ENCODE results near the gene PACRG. TPM values are rescaled to one million over a fixed set of nuclear protein-coding genes. Genes with fewer than 3 reads are reported as not detected.

Gene PACRG
- total and polyA plus RNA-seq, 2 of the 8 experiments (the other 6 are each of a cell fraction or from before 2014, with no cell fraction given): 0.44 to 0.54 TPM

DNA sequence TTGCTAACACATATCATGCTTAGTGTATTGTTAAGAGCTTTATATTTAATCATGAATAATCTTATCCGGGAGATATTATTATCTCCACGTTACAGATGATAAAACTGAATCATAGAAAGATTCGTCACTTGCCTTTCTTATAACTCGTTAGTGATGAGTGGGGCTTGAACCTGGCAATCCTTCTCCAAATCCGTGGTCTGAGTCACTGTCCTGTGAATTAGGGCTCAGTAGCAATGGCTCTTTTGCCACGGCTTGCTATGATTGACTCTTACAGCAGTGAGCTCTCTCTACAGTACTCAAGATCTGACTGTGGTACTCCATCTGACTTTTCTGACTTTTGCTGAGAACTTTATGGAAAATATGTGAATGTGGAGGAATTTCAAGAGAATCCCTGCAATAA is 246.9 kb downstream of the PACRG start:
- Histone ChIP-seq H2AK5ac (ENCODE audit: low read depth, low read length) (no peak overlapping the region), H4K5ac (ENCODE audit: insufficient read length, low read depth, low read length) (no peak overlapping the region), H2BK5ac (ENCODE audit: low read depth, low read length) (no peak overlapping the region), H4K91ac (replicated peaks; ENCODE audit: insufficient read length, low read length) (no peak overlapping the region), H2BK120ac (replicated peaks; ENCODE audit: low read depth, low read length) (no peak overlapping the region), H3K36me3 (ENCODE audit: control insufficient read depth in 2 of 4, insufficient read depth in 4 of 4, low read length in 3 of 4) (no peaks in the 10 kb centered on the region), H3K18ac (ENCODE audit: extremely low read depth, low read length) (no peak overlapping the region), H3K4me1 (replicated peaks in 1 of 4; ENCODE audit: control insufficient read depth in 3 of 4, insufficient read depth in 4 of 4, low read length in 3 of 4) (no peaks in the 10 kb centered on the region), H3K27ac (ENCODE audit: low read depth, low read length) (no peak overlapping the region), H3K4me3 (ENCODE audit: extremely low read depth in 1 of 4, insufficient read depth in 2 of 4, low read depth in 3 of 4, low read length in 4 of 4) (no peak overlapping the region), H2BK20ac (ENCODE audit: low read length) (no peak overlapping the region), H2BK12ac (ENCODE audit: low read depth, low read length) (no peak overlapping the region), H4K20me1 (replicated peaks in 1 of 2; ENCODE audit: control insufficient read depth in 1 of 2, insufficient read depth in 2 of 2, low read length in 2 of 2) (no peaks in the 10 kb centered on the region), H3K14ac (ENCODE audit: insufficient read length) (no peak overlapping the region), H4K8ac (ENCODE audit: extremely low read depth, insufficient read depth, low read length) (no peak overlapping the region), H3K4ac (replicated peaks; ENCODE audit: insufficient read length, low read depth, low read length) (no peak overlapping the region), H3K56ac (replicated peaks; ENCODE audit: insufficient read length, low read depth, low read length) (no peak overlapping the region), H3K4me2 (ENCODE audit: insufficient read depth in 1 of 2, low read depth in 2 of 2, low read length in 2 of 2) (no peak overlapping the region), H3K23me2 (ENCODE audit: low read depth, low read length) (no peaks in the 10 kb centered on the region), H3K79me1 (ENCODE audit: low read depth, low read length) (no peaks in the 10 kb centered on the region), H3K27me3 (replicated peaks in 1 of 4; ENCODE audit: control insufficient read depth in 3 of 4, extremely low read depth in 1 of 4, insufficient read depth in 3 of 4, low read length in 3 of 4) (no peaks in the 10 kb centered on the region), H3K9me3 (ENCODE audit: insufficient read depth in 2 of 2, low read depth in 1 of 2, low read length in 1 of 2) (no peaks in the 10 kb centered on the region), H2AFZ (ENCODE audit: low read length) (no peak overlapping the region), H3K79me2 (ENCODE audit: control insufficient read depth in 1 of 2, insufficient read depth in 2 of 2, low read length in 2 of 2) (no peaks in the 10 kb centered on the region), H2BK15ac (ENCODE audit: low read length) (no peak overlapping the region), H3K23ac (ENCODE audit: insufficient read length) (peak overlapping the region; percentile 36), H3K9ac (replicated peaks in 1 of 4; ENCODE audit: extremely low read depth in 1 of 4, low read depth in 3 of 4, low read length in 3 of 4) (no peak overlapping the region)
- CTCF ChIA-PET (ENCODE audit: partially characterized antibody): no interaction called here
- 85% methylated on average over 6 of the region's 6 CpGs; no CpG with 5 or more reads in 1 of the 2 experiments for WGBS, 2 experiments (ENCODE audit: extremely low coverage in 1 of 2, insufficient coverage in 1 of 2, insufficient read length in 1 of 2, insufficient replicate concordance in 2 of 2, low coverage in 1 of 2, low lambda C conversion rate in 2 of 2, missing lambda C conversion rate in 1 of 2)
- FAIRE-seq: no peak
- POLR2A ChIA-PET (ENCODE audit: partially characterized antibody): no interaction called here
- no peak for DNase-seq (ENCODE audit: low read depth in 1 of 2, low spot score in 2 of 2)
- TF ChIP-seq SIN3A (conservative IDR thresholded peaks at IDR 0.05 in 1 of 2, IDR thresholded peaks at IDR 0.05 in 1 of 2; ENCODE audit: low read depth in 1 of 2, low read length in 2 of 2) (no peak), SIX5 (IDR thresholded peaks at IDR 0.05; ENCODE audit: low read depth, low read length) (no peak), KDM1A (IDR thresholded peaks at IDR 0.05; ENCODE audit: borderline replicate concordance, low read length) (no peak), ASH2L (IDR thresholded peaks at IDR 0.05; ENCODE audit: low read length) (no peak)
